NB4 (cell line): ENCODE data around the gene CLIP4.

Experiments used
- DNase-seq: peaks from one replicate; pipeline ENCODE4 v3.0.0; 2010; ENCODE audit warnings: low read depth
- H3K4me3 ChIP-seq: one replicate; pipeline ENCODE4 v1.5.1; 2011; ENCODE audit warnings: mild to moderate bottlenecking, low read depth, low read length, moderate library complexity
- MYC ChIP-seq: IDR thresholded peaks from 2 replicates; pipeline ENCODE4 v1.6.1; 2011; ENCODE audit warnings: low read depth, low read length
- POLR2A ChIP-seq: IDR thresholded peaks from 2 replicates; pipeline ENCODE4 v1.6.1; 2011; ENCODE audit warnings: mild to moderate bottlenecking; ENCODE audit not compliant: insufficient read length; ENCODE audit errors: extremely low read depth
- TF ChIP-seq, protein P1 (sequence below): IDR thresholded peaks from one replicate; pipeline ENCODE4 v1.5.1; 2012; ENCODE audit warnings: low read depth, low read length
- TF ChIP-seq, protein P2 (sequence below): IDR thresholded peaks from 2 replicates; pipeline ENCODE4 v1.6.1; 2011; ENCODE audit warnings: low read depth, low read length

CLIP4 gene

DNA sequence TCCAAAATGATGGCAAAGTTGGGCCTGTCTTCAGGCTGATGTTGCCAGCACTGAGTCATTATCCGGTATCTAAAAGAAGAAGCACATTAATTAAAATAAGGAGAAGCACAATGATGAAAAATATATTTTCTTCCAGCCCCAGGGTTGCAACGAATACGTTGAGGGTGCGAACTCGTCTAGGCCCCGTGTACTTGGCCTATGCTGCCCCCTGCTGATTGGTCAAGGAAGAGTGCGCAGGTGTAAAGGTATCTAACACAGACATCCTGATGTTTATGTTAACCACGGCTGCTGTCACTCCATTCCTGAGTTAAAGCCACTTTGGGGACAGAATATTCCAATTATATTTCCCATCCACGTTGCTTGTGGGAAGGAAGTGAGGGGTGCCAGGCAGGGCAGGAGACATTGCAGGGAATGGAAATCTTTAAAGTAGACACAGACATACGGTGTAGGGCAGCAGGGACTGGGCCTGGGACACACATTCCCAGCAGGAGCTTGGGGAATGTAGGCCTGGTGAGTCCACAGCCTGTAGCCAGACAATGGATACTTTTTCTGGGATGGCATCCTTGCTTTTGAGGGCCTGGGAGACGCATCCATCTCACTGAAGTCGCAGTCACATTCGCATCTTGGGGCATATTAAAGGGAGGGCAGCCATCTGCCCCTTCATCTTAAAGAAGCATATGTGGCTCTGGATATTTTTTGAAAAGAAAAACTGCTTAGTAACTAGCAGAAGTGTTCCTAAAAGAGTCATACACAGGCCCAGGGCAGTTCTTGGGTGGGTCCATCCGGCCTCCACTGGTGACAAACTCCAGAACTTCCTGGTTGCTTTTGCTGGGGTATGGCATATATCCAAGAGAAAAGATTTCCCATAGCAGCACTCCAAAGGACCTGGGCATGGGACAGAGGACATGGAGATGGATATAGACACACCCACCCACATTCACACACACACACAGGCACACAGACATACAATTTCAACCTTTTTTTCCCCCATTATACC is 81.9 kb downstream of the CLIP4 start:
- no peak overlapping the region for H3K4me3 ChIP-seq
- no peak for TF ChIP-seq MYC
- no peak for TF ChIP-seq POLR2A
- TF ChIP-seq, protein P1, sequence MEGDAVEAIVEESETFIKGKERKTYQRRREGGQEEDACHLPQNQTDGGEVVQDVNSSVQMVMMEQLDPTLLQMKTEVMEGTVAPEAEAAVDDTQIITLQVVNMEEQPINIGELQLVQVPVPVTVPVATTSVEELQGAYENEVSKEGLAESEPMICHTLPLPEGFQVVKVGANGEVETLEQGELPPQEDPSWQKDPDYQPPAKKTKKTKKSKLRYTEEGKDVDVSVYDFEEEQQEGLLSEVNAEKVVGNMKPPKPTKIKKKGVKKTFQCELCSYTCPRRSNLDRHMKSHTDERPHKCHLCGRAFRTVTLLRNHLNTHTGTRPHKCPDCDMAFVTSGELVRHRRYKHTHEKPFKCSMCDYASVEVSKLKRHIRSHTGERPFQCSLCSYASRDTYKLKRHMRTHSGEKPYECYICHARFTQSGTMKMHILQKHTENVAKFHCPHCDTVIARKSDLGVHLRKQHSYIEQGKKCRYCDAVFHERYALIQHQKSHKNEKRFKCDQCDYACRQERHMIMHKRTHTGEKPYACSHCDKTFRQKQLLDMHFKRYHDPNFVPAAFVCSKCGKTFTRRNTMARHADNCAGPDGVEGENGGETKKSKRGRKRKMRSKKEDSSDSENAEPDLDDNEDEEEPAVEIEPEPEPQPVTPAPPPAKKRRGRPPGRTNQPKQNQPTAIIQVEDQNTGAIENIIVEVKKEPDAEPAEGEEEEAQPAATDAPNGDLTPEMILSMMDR: peak; percentile 85
- DNase-seq: peak; percentile 81

DNA sequence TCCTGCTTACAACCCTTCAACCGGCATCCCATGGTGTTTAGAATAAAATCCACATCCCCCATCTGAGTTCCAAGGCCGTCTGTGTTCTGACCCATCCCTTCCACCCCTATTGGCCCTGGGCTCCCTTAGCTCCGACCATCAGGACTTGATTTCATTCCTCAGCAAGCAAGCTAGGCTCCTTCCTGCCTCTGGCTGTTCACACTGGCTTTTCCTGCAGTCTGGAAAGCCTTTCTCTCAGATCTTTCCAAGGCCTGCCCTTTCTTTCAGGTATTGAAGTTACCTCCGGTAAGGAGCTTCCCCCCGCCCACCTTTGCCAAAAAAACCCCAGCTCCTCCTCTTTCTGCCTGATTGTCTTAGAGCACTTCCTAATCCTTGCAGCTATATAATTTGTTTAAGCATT is 86.8 kb downstream of the CLIP4 start:
- DNase-seq: no peak
- no peak overlapping the region for H3K4me3 ChIP-seq
- TF ChIP-seq, protein P1: no peak
- TF ChIP-seq MYC (no peak), POLR2A (no peak)
- TF ChIP-seq, protein P2, sequence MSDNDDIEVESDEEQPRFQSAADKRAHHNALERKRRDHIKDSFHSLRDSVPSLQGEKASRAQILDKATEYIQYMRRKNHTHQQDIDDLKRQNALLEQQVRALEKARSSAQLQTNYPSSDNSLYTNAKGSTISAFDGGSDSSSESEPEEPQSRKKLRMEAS: no peak

DNA sequence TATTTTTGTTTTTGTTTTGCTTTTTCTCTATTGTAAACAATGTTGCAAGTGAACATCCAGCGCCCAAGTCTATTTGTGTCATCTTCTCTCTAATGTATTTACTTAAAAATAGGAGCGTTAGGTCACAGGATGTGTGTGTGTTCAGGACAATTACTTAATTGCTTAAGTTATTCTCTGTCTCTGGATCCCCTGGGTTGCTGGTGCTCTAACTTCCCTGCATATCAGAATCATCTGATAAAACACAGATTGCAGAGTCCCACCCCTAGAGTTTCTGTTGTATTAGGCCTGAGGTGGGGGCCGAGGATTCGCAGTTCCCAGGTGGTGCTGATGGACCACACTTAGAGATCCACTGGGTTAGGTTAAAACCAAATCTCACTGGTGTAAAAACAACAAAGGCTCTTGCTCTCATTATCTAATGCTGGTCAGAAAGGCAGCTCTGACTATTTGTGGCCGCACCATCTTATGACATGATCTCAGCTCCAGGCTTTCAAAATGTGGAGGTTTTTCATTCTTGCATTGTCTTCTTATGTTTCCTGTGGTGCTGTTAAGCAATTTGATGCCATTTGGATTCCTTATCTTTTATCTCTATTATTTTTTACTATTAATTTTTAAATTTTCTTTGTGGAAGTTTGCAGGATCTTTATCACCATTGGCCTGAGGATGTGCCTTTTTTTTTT is 87.7 kb downstream of the CLIP4 start:
- TF ChIP-seq, protein P1: no peak
- TF ChIP-seq POLR2A: no peak
- TF ChIP-seq MYC: no peak
- TF ChIP-seq, protein P2: no peak
- H3K4me3 ChIP-seq: no peak overlapping the region
- no peak for DNase-seq

DNA sequence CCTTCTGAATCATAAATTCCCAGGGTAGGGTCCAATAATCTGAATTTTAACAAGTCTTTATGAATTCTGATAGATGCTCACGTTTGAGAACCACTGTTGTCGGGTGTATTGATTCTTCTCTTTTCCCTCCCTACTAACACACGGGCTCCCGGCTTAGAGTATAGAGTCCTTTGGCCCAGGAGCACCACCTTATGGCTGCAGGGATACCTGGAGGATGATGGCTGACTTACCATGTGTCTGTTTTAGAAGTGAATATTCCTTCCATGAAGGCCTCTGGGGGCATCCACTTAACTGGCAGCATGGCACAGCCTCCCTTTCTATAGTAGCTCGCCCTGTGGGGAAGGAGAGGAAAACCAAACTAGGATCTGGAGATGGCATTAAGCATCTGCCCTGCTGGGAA is 91.7 kb downstream of the CLIP4 start:
- TF ChIP-seq, protein P2: no peak
- no peak for TF ChIP-seq MYC
- no peak for TF ChIP-seq POLR2A
- TF ChIP-seq, protein P1: no peak
- no peak for DNase-seq
- no peak overlapping the region for H3K4me3 ChIP-seq

DNA sequence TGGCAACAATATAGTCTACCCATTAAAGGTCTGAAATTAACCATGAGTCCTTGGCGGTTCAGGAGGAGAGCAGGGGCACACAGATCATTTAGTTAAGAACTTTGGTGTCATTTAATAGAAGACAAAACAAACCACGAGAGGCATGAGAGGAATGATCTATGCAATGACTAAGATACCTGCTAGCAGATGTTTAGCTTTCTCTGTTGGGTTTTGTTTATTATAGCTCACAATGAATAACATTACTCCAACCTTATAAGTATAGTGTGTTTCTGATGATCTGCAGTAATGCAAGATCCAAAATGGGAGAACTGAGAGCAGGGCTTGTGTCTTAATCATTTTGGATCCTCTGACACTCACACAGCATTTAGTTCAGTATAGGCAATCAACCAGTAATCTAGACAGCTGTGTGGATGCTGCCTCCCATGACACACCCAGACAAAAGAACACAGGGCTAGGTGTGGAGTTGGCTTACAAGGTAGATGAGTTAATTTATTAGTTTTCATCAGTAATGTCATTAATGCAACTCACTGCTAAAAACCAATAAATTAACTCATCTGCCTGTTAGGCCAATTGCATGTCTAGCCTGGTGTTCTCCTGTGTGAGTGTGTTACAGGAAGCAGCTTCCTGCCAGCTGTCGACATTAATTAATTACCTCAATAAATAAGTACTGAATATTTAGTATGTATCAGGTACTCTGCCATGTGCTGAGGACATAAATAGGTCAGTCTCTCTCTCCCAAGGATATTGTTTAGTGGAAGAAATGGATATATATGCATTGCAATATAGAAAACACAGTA is 92.3 kb downstream of the CLIP4 start:
- TF ChIP-seq, protein P1: no peak
- TF ChIP-seq, protein P2: no peak
- no peak for TF ChIP-seq MYC
- no peak for TF ChIP-seq POLR2A
- no peak overlapping the region for H3K4me3 ChIP-seq
- DNase-seq: no peak
